Head of caudate nucleus (tissue), 42 donors: Measurements from ENCODE around the gene ATP8B2.
A peak's percentile ranks its signal among the peaks of the same experiment; 100 is the strongest.
"Not testable (repeated sequence)": the region's sequence is repeated elsewhere in the genome, so short reads cannot be mapped to it uniquely, and the experiment has no call there.

ENCODE experiments used
- DNase-seq, 42 donors: peaks; one replicate each; pipeline versions ENCODE4 v3.0.0 to v3.0.0-alpha.2; 2020 to 2021; ENCODE audit warnings: mixed read lengths in 7 of 42
- intact Hi-C: fragments of 100-400 bp; cut with DNase I; formaldehyde crosslinking; loops from one replicate; pipeline ENCODE4 v1.15.0; 2022

Gene ATP8B2

DNA sequence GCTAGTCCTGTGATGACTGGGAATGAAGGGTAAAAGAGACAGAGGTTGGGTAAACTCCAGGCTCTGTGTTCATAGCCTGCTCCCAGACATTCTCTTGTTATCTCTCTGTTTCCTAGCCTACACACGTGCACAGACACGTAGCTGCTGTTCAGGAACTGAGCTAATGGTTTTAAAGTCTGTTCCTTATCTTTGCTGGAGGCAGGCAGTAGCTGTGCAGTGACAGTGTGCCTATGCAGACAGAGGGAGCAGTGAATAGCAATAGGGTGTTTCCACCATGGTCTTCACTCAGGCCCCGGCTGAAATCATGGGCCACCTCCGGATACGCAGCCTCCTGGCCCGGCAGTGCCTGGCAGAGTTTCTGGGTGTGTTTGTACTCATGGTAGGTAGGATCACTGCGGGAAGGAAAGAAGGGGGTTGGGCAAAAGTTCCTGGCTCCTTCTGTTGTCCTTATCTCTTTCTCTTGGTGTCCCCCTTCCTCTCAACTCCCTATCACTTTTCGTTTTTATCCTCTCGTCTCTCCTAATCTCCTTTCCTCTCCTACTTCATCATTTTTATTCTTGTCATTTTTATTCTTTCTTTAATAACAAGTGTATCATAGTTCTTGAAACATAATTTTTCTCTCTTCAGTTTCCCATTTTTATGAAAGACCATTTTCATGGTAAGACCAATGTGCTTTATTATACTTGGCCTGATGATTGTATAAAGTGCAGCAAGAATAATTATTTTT, 4.3 kb upstream of the ATP8B2 start, which contains the start of gene AQP10:
TSS of gene AQP10 (plus strand) at position 212 of the 727 bp plus-strand sequence. CDS start at position 275, 63 bp downstream.
- intact Hi-C loops, result no loop called here
- DNase-seq, result peak in 2 of 42 donors; percentile 20 to 30

DNA sequence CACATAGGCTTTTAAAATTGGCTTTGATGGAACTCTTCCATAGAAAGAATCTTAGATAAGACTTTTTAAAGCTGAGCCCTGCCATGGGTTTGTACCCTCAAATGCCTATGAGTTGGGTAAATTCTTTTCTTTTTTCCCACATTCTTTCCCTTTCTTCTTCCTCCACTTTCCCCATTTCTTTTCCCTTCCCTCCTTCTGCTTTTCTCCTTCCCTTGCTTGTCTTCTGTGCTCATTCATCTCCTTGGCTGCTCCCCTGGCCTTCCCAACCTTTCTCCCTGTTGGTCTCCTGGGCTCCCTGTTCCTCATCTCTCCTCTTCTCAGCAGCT, 3.8 kb upstream of the ATP8B2 start:
- intact Hi-C loops, DNase-seq: not testable (repeated sequence)

DNA sequence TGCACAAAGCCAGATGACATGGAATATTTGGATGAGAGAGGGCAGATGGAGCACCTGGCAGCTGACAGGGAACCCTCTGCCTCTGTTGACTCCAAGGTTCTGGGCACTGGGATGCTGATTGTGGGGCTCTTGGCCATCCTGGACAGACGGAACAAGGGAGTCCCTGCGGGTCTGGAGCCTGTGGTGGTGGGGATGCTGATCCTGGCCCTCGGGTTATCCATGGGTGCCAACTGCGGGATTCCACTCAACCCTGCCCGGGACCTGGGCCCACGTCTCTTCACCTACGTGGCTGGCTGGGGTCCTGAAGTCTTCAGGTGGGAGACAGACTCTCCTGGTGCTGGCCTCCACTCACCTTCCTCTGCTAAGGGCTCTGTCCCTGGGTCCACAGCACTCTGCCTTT, 1.8 kb upstream of the ATP8B2 start:
- no peak for DNase-seq
- intact Hi-C loops, result no loop called here

DNA sequence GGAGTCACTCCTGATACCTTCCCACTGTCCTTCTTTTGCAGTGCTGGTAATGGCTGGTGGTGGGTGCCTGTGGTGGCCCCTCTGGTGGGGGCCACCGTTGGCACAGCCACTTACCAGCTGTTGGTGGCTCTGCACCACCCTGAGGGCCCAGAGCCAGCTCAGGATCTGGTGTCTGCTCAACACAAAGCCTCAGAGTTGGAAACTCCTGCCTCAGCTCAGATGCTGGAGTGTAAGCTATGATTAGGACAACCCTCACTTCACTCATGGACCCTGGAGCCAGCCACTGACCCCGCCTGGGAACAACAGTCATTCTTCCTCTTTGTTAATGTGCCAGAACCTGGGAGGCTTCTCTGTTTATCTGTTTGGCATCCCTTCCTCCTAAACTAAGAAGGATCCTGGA, 1.1 kb upstream of the ATP8B2 start:
- intact Hi-C loops, result no loop called here
- no peak for DNase-seq

DNA sequence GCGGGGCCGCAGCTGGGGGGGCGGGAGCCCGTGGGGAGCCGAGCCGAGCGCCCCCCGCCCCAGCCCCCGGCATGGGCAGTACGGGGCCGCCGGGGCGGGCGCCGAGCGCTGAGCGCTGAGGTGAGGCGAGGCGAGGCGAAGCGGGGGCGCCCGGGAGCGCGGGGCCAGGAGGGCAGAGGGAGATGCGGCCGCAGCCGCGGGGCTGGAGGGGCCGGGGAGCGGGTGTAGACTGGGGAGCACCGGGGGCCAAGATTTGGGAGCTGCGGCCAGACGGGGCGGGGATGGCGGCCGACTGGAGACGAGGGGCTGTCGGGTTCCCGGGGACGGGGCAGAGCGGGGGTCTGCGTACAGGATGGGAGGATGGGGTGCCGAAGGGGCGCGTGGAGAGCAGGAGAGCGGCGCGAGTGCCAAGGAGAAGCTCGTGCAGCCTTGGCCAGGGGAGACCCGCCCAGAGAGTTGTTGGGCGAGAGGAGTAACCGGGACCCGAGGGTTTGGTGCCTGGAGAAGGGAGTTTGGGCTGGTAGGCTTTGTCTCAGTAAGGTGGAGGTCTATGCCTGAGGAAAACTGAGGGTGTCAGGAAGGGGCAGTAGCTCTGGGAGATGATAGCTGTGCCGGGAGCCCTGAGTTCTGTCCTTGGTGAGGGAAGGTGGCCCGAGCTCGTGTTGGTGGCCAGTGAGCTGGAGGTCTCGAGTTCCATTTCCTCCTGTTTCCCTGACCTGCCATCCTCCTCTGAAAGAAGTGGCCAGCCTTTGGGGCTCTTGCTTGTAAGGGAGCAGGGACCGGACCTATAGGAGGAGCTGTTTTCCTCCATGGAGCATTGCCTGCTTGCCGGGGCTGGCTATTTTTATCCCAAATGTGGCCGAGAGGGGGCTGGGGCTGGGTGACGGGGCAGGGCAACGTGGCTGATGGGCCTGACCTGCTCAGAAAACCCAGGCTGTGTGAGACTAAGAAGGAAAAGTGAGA, 539 bp downstream of the ATP8B2 start:
- DNase-seq, result peak in 37 of 42 donors; percentile 31 to 80 (median 58)
- intact Hi-C loops, result no loop called here

DNA sequence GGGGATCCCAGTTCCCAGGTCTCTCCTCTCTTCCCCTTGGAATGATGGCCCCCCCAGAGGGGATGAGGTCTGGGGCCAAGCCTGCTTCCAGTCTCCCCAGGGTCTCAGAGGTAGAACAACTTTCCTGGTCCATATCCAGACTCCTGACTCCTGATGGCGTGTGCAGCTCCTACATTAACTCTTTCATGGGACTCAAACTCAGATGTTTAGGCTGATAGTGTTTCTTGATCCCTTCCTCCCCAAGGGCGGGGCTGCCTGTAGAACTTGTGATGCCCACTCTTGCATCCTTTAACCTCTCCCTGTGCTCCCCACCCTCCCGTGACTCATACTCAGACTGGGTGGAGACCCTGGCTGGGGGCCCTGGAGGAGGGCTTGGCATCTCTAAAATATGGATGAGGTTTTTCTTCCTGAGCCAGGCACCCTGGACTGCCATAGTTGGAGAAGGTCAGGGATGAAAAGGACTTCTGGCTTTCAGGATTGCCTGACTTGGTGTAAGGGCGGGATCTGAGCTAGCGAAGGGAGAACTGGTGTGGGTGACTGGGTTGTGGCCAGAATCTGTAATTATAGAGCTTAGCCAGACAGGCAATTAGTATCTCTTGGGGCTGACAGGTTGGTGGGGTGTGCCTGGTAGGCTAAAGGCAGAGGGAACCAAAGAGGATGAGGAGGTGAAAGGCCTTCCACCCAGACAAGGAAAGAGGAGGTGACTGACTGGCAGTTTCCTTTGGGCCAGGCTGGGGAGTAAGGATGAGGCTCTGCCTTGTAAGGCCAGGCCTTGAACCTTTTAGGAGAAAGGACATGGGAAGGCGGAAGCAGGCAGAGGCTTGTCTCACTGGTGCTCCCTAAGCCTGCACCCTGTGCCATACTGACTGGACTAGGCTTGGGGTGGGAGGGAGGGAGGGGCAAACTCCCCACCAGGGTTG, 1.5 kb downstream of the ATP8B2 start:
- intact Hi-C loops, result no loop called here
- DNase-seq, result no peak

DNA sequence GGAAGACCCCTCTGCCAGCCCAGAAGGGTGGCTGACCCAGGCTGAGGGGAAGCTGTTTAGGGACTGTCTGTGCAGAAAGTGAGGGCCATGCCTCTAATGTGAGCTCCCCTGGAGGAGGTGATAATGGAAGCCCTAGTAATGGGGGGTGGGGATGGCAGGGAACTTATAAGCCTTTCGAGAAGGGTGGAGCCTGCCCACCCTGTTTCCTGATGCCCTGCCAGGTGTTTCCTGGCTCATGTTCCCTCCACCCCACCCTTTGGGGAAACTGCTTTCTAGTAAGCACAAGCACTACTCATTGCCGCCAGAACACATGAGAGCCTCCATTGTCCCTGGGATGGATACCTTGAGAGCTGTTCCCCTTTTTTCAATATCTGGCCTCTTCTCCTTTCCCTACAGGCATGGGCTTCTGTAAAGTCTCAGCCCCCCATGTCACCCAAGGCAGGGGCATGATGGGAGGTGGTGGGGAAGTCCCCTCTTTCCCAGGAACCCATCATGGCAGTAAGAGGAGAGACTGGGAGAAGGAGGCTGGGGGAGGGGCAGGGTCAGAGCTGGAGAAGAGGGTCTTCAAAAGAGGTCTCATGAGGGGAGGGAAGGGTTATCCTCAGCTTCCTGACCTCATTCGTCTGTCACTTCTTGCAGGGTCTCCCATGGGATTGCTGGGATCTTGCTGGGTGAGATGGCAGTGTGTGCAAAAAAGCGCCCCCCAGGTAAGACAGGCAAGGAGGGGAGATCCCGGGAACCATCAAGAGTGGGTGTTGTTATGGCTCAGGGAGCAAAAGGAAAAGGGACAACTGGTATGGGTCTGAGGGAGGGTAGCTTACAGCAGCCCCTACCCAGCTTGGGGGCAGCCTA, 2.4 kb downstream of the ATP8B2 start:
- intact Hi-C loops, result no loop called here
- DNase-seq, result peak in 1 of 42 donors; percentile 38

DNA sequence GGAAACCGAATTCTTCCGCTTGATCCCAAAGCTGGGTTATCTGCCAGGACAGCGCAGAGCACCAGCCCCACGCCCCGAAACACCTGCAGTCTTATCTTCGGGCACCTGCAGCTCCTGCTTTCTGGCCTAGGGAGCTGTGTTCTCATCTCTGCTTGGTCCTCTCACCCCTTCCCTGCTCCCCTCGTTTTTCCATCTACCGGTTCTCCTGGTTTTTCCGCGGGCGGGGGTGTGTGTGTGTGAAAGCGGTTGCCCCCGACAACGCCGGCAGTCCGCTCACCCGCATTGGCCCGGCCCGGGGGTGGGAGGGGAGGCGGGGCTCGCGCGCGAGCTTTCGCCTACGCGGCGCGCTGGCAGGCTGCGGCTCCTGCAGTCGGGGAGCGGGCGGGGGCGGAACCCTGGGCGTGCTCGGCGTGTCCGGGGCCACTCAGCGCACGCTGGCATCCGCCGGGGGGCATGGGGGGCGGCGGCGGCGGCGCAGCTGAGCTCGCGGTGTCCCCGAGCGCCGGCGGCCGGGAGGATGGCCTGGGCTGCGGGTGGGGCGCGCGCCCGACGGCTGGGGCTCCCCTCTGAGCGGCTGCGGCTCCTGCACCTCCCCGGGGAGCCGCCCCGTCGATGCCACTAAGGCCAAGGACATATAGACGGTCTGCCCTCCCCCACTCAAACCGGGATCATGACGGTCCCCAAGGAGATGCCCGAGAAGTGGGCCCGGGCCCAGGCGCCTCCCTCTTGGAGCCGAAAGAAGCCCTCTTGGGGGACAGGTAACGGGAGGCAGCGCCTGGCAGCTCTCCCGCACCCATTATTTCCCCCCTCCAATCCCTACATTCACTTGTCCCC, 3.2 kb downstream of the ATP8B2 start:
- intact Hi-C loops, result no loop called here

DNA sequence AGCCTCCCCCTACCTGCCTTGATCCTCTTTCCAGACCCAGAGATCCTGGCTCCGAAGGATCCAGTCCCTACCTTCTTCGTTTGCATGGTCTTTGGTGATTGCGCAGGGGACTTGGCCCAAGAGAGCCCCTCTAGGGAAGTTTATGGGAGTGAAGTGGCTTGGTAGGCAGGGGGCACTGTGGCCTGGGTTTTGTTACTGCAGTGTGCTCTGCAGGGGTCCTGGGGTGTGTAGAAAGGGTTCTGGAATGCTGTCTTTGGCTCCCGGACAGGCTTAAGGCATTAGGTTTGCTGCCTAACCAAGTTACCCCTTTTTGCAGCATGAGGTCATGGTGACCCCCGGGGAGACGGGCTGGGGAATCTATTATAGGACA, 3.8 kb downstream of the ATP8B2 start:
- intact Hi-C loops, result no loop called here
- peak in 10 of 42 donors; percentile 30 to 60 (median 40) for DNase-seq

More for the DNA sequence above, 3.2 kb downstream of the ATP8B2 start:
- peak; percentile 62 to 95 (median 90) for DNase-seq

DNA sequence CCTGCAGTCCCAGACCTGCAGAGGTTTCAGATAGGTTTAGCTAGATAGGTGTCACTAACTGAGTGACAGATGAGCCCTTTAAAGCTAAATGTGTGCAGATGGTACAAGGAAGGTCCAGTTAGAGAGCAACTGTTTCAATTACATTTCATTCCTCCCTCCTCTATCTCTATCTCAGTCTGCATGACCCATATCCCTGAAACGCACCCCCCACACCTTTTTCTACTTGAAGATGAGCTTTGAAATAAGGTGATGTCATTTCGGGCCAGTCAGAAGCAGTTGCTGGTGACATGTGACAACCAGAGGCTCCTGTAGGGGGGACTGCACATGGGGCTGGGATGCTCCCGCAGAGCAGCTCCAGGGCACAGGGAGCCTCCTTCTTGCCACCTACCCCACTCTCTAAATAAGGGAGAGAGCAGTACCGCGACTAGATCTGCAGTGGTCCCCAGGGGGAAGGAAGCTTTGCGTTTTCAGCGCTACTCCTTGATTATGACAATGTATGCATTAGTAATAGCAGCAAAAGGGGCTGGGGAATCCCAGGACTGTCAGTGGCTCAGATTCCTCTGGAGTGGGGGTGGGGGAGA, 4.3 kb downstream of the ATP8B2 start:
- peak; percentile 36 to 92 (median 69) for DNase-seq

DNA sequence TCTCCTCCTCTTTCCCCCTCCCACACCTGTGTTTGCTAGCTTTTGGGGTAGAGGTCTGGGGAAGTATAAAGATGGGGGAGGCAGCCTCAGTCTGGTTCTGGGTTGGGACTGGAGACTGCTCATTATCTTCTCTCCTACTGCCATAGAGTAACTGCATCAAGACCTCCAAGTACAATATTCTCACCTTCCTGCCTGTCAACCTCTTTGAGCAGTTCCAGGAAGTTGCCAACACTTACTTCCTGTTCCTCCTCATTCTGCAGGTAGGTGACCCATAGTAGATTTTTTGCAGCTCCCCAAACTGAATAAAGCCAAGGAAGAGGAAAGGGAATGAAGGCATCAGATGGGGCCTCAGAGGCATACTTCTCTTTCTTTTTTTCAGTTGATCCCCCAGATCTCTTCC, 5.3 kb downstream of the ATP8B2 start:
- intact Hi-C loops, result no loop called here
- no peak for DNase-seq

More for the DNA sequence above, 4.3 kb downstream of the ATP8B2 start:
- intact Hi-C loops, result no loop called here

DNA sequence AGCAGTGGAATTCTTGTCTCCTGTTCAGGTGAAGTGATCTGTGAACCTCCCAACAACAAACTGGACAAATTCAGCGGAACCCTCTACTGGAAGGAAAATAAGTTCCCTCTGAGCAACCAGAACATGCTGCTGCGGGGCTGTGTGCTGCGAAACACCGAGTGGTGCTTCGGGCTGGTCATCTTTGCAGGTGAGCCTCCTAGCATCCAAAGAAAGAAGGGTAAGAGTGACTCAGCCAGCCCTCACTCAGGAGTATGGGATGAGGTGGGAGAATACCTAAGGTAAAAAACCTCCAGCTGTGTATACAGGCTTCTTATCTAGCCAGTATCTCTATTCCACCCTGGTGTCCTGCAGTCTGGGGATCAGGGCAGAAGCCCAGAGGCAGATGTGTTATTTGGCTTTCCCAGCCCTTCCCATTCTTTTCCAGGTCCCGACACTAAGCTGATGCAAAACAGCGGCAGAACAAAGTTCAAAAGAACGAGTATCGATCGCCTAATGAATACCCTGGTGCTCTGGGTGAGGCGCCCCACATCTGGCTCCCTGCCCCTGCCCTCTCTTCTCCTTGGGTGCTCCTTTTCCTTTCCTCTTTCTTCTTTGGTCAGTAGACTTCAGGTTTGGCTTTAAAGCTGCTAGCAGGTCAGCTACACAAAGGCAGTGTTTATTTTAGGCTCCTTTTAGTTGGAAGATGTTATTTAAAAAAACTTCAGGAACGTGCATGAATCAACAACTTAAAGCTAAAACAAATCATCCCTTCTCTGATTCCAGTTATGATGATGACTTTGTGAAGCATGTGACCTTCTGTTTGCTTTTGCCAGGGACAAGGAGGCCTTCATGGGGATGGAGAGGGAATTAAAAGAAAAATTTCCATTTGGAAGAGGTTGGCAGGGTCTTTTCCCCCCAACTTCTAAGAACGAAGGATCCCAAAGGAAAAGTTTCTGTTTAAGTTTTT, 9.0 kb downstream of the ATP8B2 start:
- DNase-seq, result no peak

DNA sequence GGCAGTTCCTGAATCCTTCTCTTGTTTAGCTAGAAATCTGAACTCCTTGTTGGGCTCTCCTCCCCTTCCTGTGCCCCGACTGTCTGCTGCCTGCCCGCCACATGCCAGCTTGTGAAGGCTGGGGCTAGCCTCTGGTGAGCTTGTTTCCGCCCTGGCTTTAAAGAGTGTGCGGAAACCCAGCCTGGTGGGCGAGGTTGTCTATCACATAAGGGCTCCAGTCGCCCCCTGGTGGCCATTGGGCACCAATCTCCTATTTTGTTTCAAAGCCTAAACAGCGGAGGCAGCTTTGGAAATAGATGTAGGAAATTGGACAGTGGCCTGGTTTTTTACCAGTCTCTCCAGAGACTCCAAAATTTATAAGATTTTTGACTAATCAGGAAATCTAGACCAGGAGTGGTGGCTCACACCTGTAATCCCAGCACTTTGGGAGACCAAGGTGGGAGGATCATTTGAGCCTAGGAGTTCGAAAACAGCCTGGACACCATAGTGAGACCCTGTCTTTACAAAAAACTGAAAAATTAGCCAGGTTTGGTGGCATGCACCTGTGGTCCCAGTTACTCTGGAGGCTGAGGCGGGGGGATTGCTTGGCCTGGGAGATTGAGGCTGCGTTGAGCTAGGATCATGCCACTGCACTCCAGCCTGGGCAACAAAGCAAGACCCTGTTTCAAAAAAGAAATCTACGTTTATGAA, 9.8 kb downstream of the ATP8B2 start:
- intact Hi-C loops, result loop anchor here (5.0 kb wide), 1 partner anchor 63 kb away; the partner anchor contains the start of gene HAX1

More for the DNA sequence above, 9.0 kb downstream of the ATP8B2 start:
- intact Hi-C loops, result loop anchor here (5.0 kb wide), 1 partner anchor 62 kb away; the partner anchor contains the start of gene HAX1

DNA sequence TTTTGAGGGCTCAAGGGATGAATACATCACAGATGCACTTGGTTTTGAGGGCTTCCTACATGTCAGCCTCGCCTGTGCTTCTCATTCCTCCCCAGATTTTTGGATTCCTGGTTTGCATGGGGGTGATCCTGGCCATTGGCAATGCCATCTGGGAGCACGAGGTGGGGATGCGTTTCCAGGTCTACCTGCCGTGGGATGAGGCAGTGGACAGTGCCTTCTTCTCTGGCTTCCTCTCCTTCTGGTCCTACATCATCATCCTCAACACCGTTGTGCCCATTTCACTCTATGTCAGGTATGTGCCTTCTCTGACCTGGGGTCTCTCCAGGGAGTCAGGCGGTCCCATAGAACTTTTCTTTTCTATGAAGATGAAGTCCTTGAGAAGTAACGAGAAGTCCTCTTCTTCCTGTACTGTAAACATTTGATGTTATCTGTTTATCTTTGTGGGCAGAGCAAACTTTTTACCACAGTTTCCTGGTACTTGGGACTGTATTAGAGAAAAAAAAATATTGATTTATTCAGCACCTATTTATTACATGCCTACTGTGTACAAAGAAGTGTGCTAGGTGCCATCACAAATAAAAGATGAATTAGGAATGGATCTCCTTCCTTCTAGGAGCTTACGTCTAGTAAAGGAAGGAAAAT, 12.0 kb downstream of the ATP8B2 start:
- no peak for DNase-seq
- intact Hi-C loops, result loop anchor here (5.0 kb wide), 1 partner anchor 65 kb away; the partner anchor contains the start of gene HAX1

More for the DNA sequence above, 9.8 kb downstream of the ATP8B2 start:
- peak; percentile 69 to 92 (median 83) for DNase-seq
